Osteoblast (primary cell): ENCODE results near the gene KRTAP15-1. TPM values are rescaled to one million over a fixed set of nuclear protein-coding genes. Genes with fewer than 3 reads are reported as not detected.

Experiments used
- DNase-seq: peaks from one replicate; pipeline ENCODE4 v3.0.0; 2011; ENCODE audit warnings: low spot score, mixed read lengths; ENCODE audit not compliant: insufficient read length; ENCODE audit errors: missing footprints
- H2AFZ ChIP-seq: 2 replicates; pipeline ENCODE4 v1.6.0; 2011; ENCODE audit warnings: mild to moderate bottlenecking, low read length
- H3K27ac ChIP-seq: 2 replicates; pipeline ENCODE4 v1.5.1; 2011; ENCODE audit warnings: mild to moderate bottlenecking, low read depth, low read length, moderate library complexity
- H3K27me3 ChIP-seq: 2 replicates; pipeline ENCODE4 v1.6.0; 2012; ENCODE audit warnings: mild to moderate bottlenecking, control low read depth, inconsistent platforms, low read length, moderate library complexity; ENCODE audit not compliant: insufficient read depth
- H3K36me3 ChIP-seq: 2 replicates; pipeline ENCODE4 v1.5.1; 2011; ENCODE audit warnings: mild to moderate bottlenecking, low read length, control low read depth, moderate library complexity; ENCODE audit not compliant: insufficient read depth
- H3K4me1 ChIP-seq: 2 replicates; pipeline ENCODE4 v1.5.1; 2011; ENCODE audit warnings: mild to moderate bottlenecking, low read length, control low read depth, moderate library complexity; ENCODE audit not compliant: insufficient read depth
- H3K4me2 ChIP-seq: 2 replicates; pipeline ENCODE4 v1.6.0; 2011; ENCODE audit warnings: mild to moderate bottlenecking, low read length; ENCODE audit not compliant: insufficient read depth
- H3K4me3 ChIP-seq: fragments of 200-600 bp; sonication (generic); 3 replicates; pipeline ENCODE4 v1.5.1; 2012; ENCODE audit warnings: mild to moderate bottlenecking, low read length, inconsistent platforms; ENCODE audit not compliant: insufficient read depth
- H3K79me2 ChIP-seq: 2 replicates; pipeline ENCODE4 v1.6.0; 2012; ENCODE audit warnings: mild to moderate bottlenecking, low read length, control low read depth, inconsistent platforms; ENCODE audit not compliant: insufficient read depth
- H3K9me3 ChIP-seq: 2 replicates; pipeline ENCODE4 v1.5.1; 2011; ENCODE audit warnings: low read depth, low read length, control low read depth
- H4K20me1 ChIP-seq: 2 replicates; pipeline ENCODE4 v1.6.0; 2012; ENCODE audit warnings: mild to moderate bottlenecking, low read length, control low read depth; ENCODE audit not compliant: insufficient read depth
- total RNA-seq: library from RNA; depleted of rRNA; stranded (reverse); fragments of >200 nt; gene quantifications from 2 replicates; pipeline ENCODE4 v1.2.3, GENCODE V29; 2012
- TF ChIP-seq, protein P1 (sequence below): IDR thresholded peaks from 2 replicates; pipeline ENCODE4 v1.5.1; 2011; ENCODE audit warnings: mild to moderate bottlenecking, low read depth, low read length, moderate library complexity; ENCODE audit errors: extremely low read depth

The KRTAP15-1 gene
- total RNA-seq, 1 donor = not detected

DNA sequence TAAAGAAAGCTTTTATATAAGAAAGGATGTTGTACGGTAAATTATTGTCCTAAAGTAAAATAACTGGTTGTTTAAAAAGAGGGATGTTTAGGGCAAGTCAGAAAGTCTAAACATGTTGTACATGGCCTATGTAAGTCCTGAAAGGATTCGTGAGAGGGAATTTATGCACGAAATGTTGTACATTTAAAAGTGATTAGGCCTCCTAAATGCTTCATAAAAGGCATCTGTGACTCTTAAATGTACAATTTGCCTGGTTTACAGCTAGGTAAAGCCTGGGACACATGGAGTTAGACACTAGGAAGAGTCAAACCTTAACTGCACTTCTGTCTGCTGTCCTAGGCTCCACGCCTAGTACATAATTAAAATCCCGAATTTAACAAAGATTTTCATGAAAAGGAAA, 24.1 kb upstream of the KRTAP15-1 start:
- no peak overlapping the region for H3K4me3 ChIP-seq
- DNase-seq = no peak
- no peaks in the 10 kb centered on the region for H3K4me1 ChIP-seq
- H3K27ac ChIP-seq = no peak overlapping the region
- no peaks in the 10 kb centered on the region for H3K36me3 ChIP-seq
- H3K4me2 ChIP-seq = no peak overlapping the region
- H2AFZ ChIP-seq = no peak overlapping the region
- no peaks in the 10 kb centered on the region for H4K20me1 ChIP-seq
- no peaks in the 10 kb centered on the region for H3K79me2 ChIP-seq
- peaks cover 2% of the 10 kb centered on the region for H3K9me3 ChIP-seq
- TF ChIP-seq, protein P1, sequence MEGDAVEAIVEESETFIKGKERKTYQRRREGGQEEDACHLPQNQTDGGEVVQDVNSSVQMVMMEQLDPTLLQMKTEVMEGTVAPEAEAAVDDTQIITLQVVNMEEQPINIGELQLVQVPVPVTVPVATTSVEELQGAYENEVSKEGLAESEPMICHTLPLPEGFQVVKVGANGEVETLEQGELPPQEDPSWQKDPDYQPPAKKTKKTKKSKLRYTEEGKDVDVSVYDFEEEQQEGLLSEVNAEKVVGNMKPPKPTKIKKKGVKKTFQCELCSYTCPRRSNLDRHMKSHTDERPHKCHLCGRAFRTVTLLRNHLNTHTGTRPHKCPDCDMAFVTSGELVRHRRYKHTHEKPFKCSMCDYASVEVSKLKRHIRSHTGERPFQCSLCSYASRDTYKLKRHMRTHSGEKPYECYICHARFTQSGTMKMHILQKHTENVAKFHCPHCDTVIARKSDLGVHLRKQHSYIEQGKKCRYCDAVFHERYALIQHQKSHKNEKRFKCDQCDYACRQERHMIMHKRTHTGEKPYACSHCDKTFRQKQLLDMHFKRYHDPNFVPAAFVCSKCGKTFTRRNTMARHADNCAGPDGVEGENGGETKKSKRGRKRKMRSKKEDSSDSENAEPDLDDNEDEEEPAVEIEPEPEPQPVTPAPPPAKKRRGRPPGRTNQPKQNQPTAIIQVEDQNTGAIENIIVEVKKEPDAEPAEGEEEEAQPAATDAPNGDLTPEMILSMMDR = no peak
- H3K27me3 ChIP-seq = no peaks in the 10 kb centered on the region

GRCh38 chr21:30425826-30426225, 14.2 kb upstream of the KRTAP15-1 start, which contains the start of gene KRTAP13-3:
KRTAP13-3 (minus strand) TSS chr21:30425926; CDS start chr21:30425912, 14 bp downstream.
- TF ChIP-seq, protein P1 = no peak
- DNase-seq = no peak
- no peaks in the 10 kb centered on the region for H3K9me3 ChIP-seq
- H3K27me3 ChIP-seq = no peaks in the 10 kb centered on the region
- H3K36me3 ChIP-seq = no peaks in the 10 kb centered on the region
- H2AFZ ChIP-seq = no peak within 1 kb of the TSS
- no peaks in the 10 kb centered on the region for H4K20me1 ChIP-seq
- H3K79me2 ChIP-seq = no peaks in the 10 kb centered on the region
- H3K4me2 ChIP-seq = no peak within 1 kb of the TSS
- H3K4me1 ChIP-seq = no peaks in the 10 kb centered on the region
- no peak within 1 kb of the TSS for H3K4me3 ChIP-seq
- no peak within 1 kb of the TSS for H3K27ac ChIP-seq

GRCh38 chr21:30426731-30427130, 13.3 kb upstream of the KRTAP15-1 start:
- H3K9me3 ChIP-seq = no peaks in the 10 kb centered on the region
- no peak overlapping the region for H2AFZ ChIP-seq
- no peak overlapping the region for H3K4me3 ChIP-seq
- no peak overlapping the region for H3K4me2 ChIP-seq
- no peaks in the 10 kb centered on the region for H4K20me1 ChIP-seq
- TF ChIP-seq, protein P1 = no peak
- no peak for DNase-seq
- H3K4me1 ChIP-seq = no peaks in the 10 kb centered on the region
- no peaks in the 10 kb centered on the region for H3K27me3 ChIP-seq
- no peaks in the 10 kb centered on the region for H3K36me3 ChIP-seq
- H3K27ac ChIP-seq = no peak overlapping the region
- H3K79me2 ChIP-seq = no peaks in the 10 kb centered on the region

- Histone ChIP-seq H3K79me2 (no peaks in the 10 kb centered on the region), H3K27me3 (no peaks in the 10 kb centered on the region), H3K4me3 (no peak within 1 kb of the TSS), H3K36me3 (no peaks in the 10 kb centered on the region), H3K4me2 (no peak within 1 kb of the TSS), H4K20me1 (no peaks in the 10 kb centered on the region), H2AFZ (no peak within 1 kb of the TSS), H3K27ac (no peak within 1 kb of the TSS), H3K9me3 (no peaks in the 10 kb centered on the region), H3K4me1 (no peaks in the 10 kb centered on the region)
- DNase-seq = no peak
- TF ChIP-seq, protein P1 = no peak
Observed at GRCh38 chr21:30430170-30430655, 9.9 kb upstream of the KRTAP15-1 start, which contains the start of gene KRTAP13-4. KRTAP13-4 (plus strand) TSS chr21:30430220; CDS start chr21:30430276, 56 bp downstream.
